Skin epidermis (tissue), 12 donors: ENCODE data around the gene RUFY3.
"Not testable (repeated sequence)": the region's sequence is repeated elsewhere in the genome, so short reads cannot be mapped to it uniquely, and the experiment has no call there.

Experiments used
- H3K27ac ChIP-seq, 21 experiments: fragments of 200-600 bp; sonication (generic) in 11 of 21; one replicate each; pipeline ENCODE4 v1.5.0; 2020; ENCODE audit warnings: mild to moderate bottlenecking in 3 of 21, inconsistent platforms in 2 of 21, moderate library complexity in 2 of 21
- H3K4me3 ChIP-seq, 7 experiments: fragments of 200-600 bp; sonication (generic) in 2 of 7; one replicate each; pipeline ENCODE4 v1.5.0; 2020; ENCODE audit warnings: inconsistent platforms in 2 of 7, mild to moderate bottlenecking in 2 of 7, moderate library complexity in 1 of 7

The RUFY3 gene

GRCh38 chr4:70830054-70830453 lies 108.3 kb downstream of the RUFY3 start:
- Histone ChIP-seq H3K4me3 (no peak overlapping the region), H3K27ac (no peak overlapping the region)

- Histone ChIP-seq H3K4me3 (no peak overlapping the region), H3K27ac (no peak overlapping the region)
Measured at GRCh38 chr4:70831293-70831692, 109.5 kb downstream of the RUFY3 start.

- H3K4me3 ChIP-seq, result no peak overlapping the region
- H3K27ac ChIP-seq, result no peak overlapping the region
Measured at GRCh38 chr4:70833675-70834074, 111.9 kb downstream of the RUFY3 start.

GRCh38 chr4:70836081-70836480 lies 114.3 kb downstream of the RUFY3 start:
- no peak overlapping the region for H3K27ac ChIP-seq
- H3K4me3 ChIP-seq, result no peak overlapping the region

- H3K27ac ChIP-seq, result peak overlapping the region in 19 of 21 experiments; percentile 81 to 98 (median 94)
- H3K4me3 ChIP-seq, result peak overlapping the region; percentile 61 to 99 (median 91)
Measured at GRCh38 chr4:70838204-70838603, 116.4 kb downstream of the RUFY3 start.

- H3K4me3 ChIP-seq, result peak overlapping the region; percentile 61 to 99 (median 91)
- peak overlapping the region; percentile 81 to 98 (median 94) for H3K27ac ChIP-seq
Measured at GRCh38 chr4:70838666-70839588, 117.2 kb downstream of the RUFY3 start.

GRCh38 chr4:70839589-70840093 lies 117.9 kb downstream of the RUFY3 start, which contains the start of gene GRSF1:
Gene GRSF1 (minus strand): TSS chr4:70839890. CDS start chr4:70839827, 63 bp downstream.
- Histone ChIP-seq H3K4me3 (peak within 1 kb of the TSS; percentile 61 to 99 (median 91)), H3K27ac (peak within 1 kb of the TSS; percentile 81 to 98 (median 94))

GRCh38 chr4:70840137-70840536 lies 118.4 kb downstream of the RUFY3 start:
- Histone ChIP-seq H3K27ac (peak overlapping the region in 2 of 21 experiments; percentile 39 to 85), H3K4me3 (peak overlapping the region in 1 of 7 experiments; percentile 99)

GRCh38 chr4:70840631-70841030 lies 118.9 kb downstream of the RUFY3 start:
- H3K4me3 ChIP-seq, result not testable (repeated sequence)
- peak overlapping the region in 2 of 21 experiments; percentile 17 to 39 for H3K27ac ChIP-seq

GRCh38 chr4:70841211-70841610 lies 119.4 kb downstream of the RUFY3 start:
- peak overlapping the region in 2 of 21 experiments; percentile 12 to 17 for H3K27ac ChIP-seq

GRCh38 chr4:70841951-70842350 lies 120.2 kb downstream of the RUFY3 start:
- Histone ChIP-seq H3K4me3 (no peak overlapping the region), H3K27ac (peak overlapping the region in 1 of 21 experiments; percentile 17)

More at GRCh38 chr4:70841211-70841610, 119.4 kb downstream of the RUFY3 start:
- no peak overlapping the region for H3K4me3 ChIP-seq

- H3K4me3 ChIP-seq, result no peak overlapping the region
- peak overlapping the region in 1 of 21 experiments; percentile 12 for H3K27ac ChIP-seq
Measured at GRCh38 chr4:70842761-70843435, 121.1 kb downstream of the RUFY3 start.

- Histone ChIP-seq H3K4me3 (no peak overlapping the region), H3K27ac (no peak overlapping the region)
Measured at GRCh38 chr4:70844180-70844579, 122.4 kb downstream of the RUFY3 start.

- H3K4me3 ChIP-seq, result no peak overlapping the region
Measured at GRCh38 chr4:70849291-70849690, 127.5 kb downstream of the RUFY3 start.

GRCh38 chr4:70855464-70855863 lies 133.7 kb downstream of the RUFY3 start:
- Histone ChIP-seq H3K4me3 (no peak overlapping the region), H3K27ac (no peak overlapping the region)

More at GRCh38 chr4:70849291-70849690, 127.5 kb downstream of the RUFY3 start:
- peak overlapping the region in 1 of 21 experiments; percentile 25 for H3K27ac ChIP-seq
